ENCODE results near the gene ZNF24. TPM values are rescaled to one million over a fixed set of nuclear protein-coding genes. Genes with fewer than 3 reads are reported as not detected.

The ZNF24 gene
- total RNA-seq, 1 donor from 2014 or later = 44.4 TPM

- DNase-seq = no peak
- no peak for ATAC-seq (ENCODE audit: poor library complexity)
- intact Hi-C loops (cut with DNase I) = no loop called here
These were observed 18.3 kb upstream of the ZNF24 start for GRCh38 chr18:35362531-35362930.

- ATAC-seq (ENCODE audit: poor library complexity) (no peak), DNase-seq (no peak)
- intact Hi-C loops (cut with DNase I) = no loop called here
These were observed 17.5 kb upstream of the ZNF24 start for GRCh38 chr18:35361570-35362321.

GRCh38 chr18:35355140-35355618 is 11.0 kb upstream of the ZNF24 start:
- peak; percentile 99 for ATAC-seq (ENCODE audit: poor library complexity)
- intact Hi-C loops (cut with DNase I) = loop anchor here (10.0 kb wide), 1 partner anchor 350 kb away; no protein-coding TSS in a partner anchor

DNA sequence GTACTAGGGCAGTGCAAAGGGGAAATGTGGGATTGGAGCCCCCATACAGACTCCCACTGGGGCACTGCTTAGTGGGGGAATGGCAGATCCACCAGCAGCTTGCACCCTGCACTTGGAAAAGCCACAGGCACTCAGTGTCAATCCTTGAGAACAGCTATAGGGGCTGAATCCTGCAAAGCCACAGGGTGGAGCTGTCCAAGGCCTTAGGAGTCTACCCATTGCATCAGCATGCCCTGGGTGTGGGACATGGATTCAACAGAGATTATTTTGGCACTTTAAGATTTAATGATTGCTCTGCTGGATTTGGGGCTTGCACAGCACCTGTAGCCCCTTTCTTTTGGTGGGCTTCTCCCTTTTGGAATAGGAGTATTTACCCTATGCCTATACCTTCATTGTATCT is 8.6 kb upstream of the ZNF24 start:
- intact Hi-C loops (cut with DNase I) = loop anchor here (10.0 kb wide), 1 partner anchor 348 kb away; no protein-coding TSS in a partner anchor
- DNase-seq (no peak), ATAC-seq (ENCODE audit: poor library complexity) (no peak)

More at GRCh38 chr18:35355140-35355618, 11.0 kb upstream of the ZNF24 start:
- DNase-seq = peak; percentile 75

- ATAC-seq (ENCODE audit: poor library complexity) (no peak), DNase-seq (no peak)
- intact Hi-C loops (cut with DNase I) = loop anchor here (10.0 kb wide), 1 partner anchor 347 kb away; no protein-coding TSS in a partner anchor
These were observed 8.1 kb upstream of the ZNF24 start for GRCh38 chr18:35352283-35352682.

DNA sequence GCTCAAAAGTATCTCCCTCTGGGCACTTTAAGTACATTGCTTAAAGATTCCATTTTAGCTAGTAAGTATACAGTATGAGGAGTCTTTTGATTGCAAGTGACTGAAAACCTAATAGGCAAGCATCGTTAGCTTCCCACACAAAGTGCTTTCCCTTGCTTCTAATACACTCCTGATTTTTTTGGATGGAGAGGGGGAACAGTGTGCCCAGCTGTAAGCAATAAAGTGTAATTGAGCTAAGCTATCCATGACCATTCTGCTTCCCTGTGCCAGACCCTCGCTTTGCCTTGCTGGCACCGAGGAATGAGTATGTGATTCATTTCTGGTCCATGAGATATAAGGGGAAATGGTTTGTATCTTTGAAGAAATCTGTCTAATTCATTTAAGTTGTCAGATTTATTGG is 3.8 kb upstream of the ZNF24 start:
- intact Hi-C loops (cut with DNase I) = no loop called here
- DNase-seq (no peak), ATAC-seq (ENCODE audit: poor library complexity) (no peak)

- no peak for DNase-seq
- no peak for ATAC-seq (ENCODE audit: poor library complexity)
- intact Hi-C loops (cut with DNase I) = loop anchor here (2.0 kb wide), 1 partner anchor 107 kb away; no protein-coding TSS in a partner anchor
These were observed 1.7 kb upstream of the ZNF24 start for GRCh38 chr18:35345950-35346349.

- intact Hi-C loops (cut with DNase I) = loop anchor here (2.0 kb wide), 1 partner anchor 107 kb away; no protein-coding TSS in a partner anchor
- ATAC-seq (ENCODE audit: poor library complexity) (no peak), DNase-seq (no peak)
These were observed 1.3 kb upstream of the ZNF24 start for GRCh38 chr18:35345460-35345921.

GRCh38 chr18:35344736-35345459 is 678 bp upstream of the ZNF24 start:
- intact Hi-C loops (cut with DNase I) = loop anchor here (2.0 to 5.0 kb wide), 2 partner anchors 53 to 106 kb away; partner anchors contain the start of gene ZSCAN30
- DNase-seq = no peak
- ATAC-seq (ENCODE audit: poor library complexity) = no peak

DNA sequence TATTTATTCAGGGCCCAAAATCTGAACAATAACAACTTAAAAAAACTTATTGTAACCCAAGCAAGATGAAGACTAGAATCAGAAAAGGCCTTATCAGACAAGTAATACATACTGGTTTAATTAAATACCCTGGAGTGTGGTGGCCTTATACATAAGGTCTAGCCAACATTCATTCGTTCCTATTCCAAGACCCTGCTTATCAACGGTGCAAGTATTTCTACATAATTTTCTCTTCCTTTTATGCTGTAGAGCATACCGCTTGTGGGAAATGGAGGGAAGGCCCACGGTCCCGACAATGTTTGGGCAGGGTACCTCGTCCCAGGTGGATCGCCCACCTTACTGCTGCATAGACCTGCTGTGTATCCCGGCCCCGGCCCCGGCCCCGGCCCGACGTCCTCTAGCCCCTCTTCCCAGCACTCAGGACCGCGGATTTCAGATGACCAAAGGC is 708 bp downstream of the ZNF24 start:
- intact Hi-C loops (cut with DNase I) = loop anchor here (5.0 kb wide), 1 partner anchor 51 kb away; the partner anchor contains the start of gene ZSCAN30
- DNase-seq (no peak), ATAC-seq (ENCODE audit: poor library complexity) (no peak)

- ATAC-seq (ENCODE audit: poor library complexity) (no peak), DNase-seq (no peak)
- intact Hi-C loops (cut with DNase I) = no loop called here
These were observed 6.9 kb downstream of the ZNF24 start for GRCh38 chr18:35337286-35337685.

DNA sequence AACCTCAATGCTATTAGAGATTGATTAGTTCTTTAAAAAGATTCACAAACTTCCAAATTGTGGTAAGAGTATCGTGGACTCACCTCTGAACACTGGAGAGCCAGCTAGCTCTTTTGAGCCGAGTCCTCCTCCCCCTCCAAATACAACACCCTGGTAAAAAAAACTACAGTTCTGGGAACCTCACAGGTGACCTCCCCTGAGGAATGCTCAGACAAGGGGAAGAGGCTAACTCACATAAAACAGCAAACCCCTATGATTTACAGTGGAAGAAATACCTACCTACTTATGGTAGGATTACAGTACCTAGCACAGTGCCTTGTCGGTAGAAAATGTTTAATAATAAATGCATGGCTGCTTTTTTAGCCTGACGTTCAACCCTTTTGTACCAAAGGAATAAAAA is 8.4 kb downstream of the ZNF24 start:
- no peak for ATAC-seq (ENCODE audit: poor library complexity)
- intact Hi-C loops (cut with DNase I) = no loop called here
- DNase-seq = no peak

- intact Hi-C loops (cut with DNase I) = no loop called here
- ATAC-seq (ENCODE audit: poor library complexity) (no peak), DNase-seq (no peak)
These were observed 9.4 kb downstream of the ZNF24 start for GRCh38 chr18:35334821-35335220.

DNA sequence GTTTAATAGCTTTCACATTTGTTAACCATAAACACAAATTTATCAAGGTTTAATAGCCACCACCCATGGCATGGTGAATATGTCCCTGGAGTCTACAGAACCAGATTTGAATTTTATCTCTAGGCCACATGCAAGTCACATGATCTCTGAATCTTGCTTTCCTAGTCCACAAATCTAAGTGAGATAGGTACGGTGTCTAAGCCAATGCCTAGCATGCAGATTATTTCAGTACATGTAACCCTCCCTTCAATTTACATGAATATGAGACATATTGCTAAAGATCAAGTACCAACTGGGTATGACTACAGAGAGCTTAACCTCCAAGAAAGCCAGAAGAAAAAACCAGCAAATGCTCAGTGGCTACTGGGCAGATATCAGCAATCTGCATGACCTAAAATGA is 10.0 kb downstream of the ZNF24 start:
- DNase-seq (no peak), ATAC-seq (ENCODE audit: poor library complexity) (peak; percentile 27)
- intact Hi-C loops (cut with DNase I) = no loop called here

DNA sequence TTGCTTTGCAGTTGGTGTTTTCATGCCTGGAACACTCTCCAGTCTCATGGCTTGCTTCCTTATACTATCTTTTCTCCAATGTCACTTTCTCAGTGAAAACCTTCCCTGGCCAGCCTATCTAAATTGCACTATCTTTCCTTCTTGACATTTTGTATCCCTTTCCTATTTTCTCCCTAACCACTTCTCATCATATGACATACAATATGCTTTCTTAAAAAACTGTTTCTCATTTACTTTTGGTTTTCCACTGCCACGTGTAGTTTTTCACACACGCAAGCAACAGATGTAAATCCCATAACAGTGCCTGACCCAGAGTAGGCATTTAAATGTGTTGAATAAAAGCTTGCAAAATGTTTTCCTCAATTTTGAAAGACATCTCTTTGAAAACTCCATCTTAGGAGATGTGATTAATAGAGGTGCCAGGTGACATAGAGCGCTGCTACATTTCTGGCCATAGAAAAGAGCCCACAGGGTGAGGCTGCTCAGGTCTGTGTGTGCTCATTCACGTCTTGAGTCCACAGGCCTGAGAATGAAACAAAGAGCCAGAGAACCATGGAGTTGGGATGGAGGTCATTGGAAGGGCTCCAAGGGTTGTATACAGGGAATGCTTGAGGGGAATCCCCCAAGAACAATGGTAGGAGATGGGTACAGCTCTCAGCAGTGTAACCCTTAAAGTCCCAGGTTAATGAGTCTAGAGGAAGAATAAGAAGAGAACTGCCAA is 12.7 kb downstream of the ZNF24 start:
- ATAC-seq (ENCODE audit: poor library complexity) (no peak), DNase-seq (no peak)
- intact Hi-C loops (cut with DNase I) = no loop called here

DNA sequence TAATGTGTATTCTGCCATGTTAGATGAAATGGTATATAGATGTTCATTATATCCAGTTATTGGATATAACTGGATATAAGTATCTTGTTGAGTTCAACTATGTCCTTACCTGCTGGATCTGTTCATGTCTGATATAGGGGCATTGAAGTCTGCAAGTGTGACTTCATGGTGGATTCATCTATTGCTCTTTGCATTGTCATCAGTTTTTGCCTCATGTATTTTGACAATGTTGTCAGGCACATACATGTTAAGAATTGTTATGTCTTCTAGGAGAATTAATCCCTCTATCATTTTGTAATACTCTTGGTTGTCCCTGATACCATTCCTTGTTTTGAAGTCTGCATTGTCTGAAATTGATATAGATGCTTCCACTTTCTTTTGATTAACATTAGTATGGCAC is 15.4 kb downstream of the ZNF24 start:
- no peak for DNase-seq
- ATAC-seq (ENCODE audit: poor library complexity) = no peak
- intact Hi-C loops (cut with DNase I) = no loop called here

DNA sequence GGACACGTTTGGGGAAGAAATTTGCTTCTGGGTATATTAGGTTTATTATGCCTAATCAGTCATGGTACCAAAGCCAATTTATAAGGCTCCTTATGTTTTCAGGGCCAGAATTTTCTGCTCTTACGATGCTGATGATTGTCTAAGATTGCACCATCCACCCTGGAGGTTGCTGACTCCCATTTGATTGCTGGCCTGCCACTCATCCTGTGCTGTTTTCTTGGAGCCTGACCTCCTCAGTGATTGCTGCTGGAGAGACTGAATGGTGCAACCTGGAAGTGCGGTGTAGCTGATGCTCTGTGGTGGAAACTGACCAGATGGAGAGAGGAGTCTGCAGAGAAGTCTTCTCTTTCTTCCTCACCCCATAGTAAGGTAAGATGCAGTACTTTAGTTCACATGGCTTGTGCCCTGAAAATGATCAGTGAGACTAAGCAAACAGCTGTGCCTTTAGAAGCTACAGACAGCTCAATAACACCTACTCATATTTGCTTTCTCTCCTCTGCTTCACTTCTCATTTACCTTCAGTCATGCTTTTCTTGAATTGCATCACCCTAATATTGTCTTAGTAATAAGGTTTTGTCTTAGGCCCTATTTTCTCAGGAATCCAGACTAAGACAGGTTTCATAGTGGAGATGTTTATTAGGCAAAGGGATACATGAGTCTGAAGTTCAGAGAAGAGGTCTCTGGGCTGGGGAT is 17.4 kb downstream of the ZNF24 start:
- intact Hi-C loops (cut with DNase I) = no loop called here
- DNase-seq (no peak), ATAC-seq (ENCODE audit: poor library complexity) (no peak)

DNA sequence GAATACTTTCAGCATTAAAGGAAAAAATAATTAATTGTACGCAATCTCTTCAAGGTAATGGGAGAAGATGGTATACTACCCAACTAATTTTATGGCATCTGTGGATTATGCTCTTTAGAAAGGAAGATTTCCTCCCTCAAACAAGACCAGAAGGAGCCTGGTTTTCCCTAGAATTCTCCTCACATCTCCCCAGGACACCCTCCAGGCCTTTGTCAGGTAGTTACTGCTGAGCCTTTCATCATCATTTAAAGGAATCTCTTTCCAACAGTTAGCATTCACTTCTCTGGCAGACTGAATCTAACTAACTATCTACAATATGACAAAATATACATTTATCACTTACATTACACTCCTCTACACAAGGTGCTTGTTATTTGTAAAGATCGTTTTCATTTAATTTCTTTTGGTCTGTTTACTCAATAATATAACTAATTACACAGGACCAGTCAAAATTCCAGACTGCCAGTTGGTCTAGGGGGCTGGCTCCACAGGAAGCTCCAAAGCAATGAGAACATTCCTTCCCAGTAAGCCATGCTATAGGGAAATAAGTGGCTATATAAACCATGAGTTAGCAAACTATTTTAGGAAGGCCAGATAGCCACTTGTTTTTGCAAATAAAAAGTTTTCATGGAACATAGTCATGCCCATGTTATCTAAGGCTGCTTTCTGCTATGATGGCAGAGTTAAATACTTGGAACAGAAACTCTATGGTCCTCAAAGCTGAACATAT is 19.1 kb downstream of the ZNF24 start:
- ATAC-seq (ENCODE audit: poor library complexity) (no peak), DNase-seq (no peak)
- intact Hi-C loops (cut with DNase I) = no loop called here

Measured in Right ventricle myocardium superior (tissue), 1 donor.